RWPE2 (cell line): ENCODE results near the gene PSEN1.

Source experiments
- ATAC-seq: fragments of 200-7000 bp; cut with Tn5 transposase; 3 replicates; pipeline ENCODE4 v1.9.1; 2021; ENCODE audit warnings: low read depth
- DNase-seq: peaks from one replicate; pipeline ENCODE4 v3.0.0-alpha.2; 2020; ENCODE audit warnings: low spot score
- H3K27ac ChIP-seq: fragments of 450-650 bp; 2 replicates; pipeline ENCODE4 v1.5.1; 2017; ENCODE audit warnings: mild to moderate bottlenecking; ENCODE audit not compliant: poor library complexity, severe bottlenecking
- H3K27me3 ChIP-seq: fragments of 250-450 bp; sonication (Bioruptor Pico); 2 replicates; pipeline ENCODE4 v1.5.1; 2021; ENCODE audit warnings: mild to moderate bottlenecking, moderate library complexity; ENCODE audit not compliant: insufficient read depth, poor library complexity, severe bottlenecking
- H3K36me3 ChIP-seq: fragments of 250-450 bp; sonication (Bioruptor Pico); 2 replicates; pipeline ENCODE4 v1.5.1; 2020; ENCODE audit warnings: low read depth, mild to moderate bottlenecking, moderate library complexity
- H3K4me1 ChIP-seq: fragments of 250-450 bp; sonication (Bioruptor Pico); 2 replicates; pipeline ENCODE4 v1.5.1; 2021; ENCODE audit warnings: mild to moderate bottlenecking, moderate library complexity; ENCODE audit not compliant: insufficient read depth, poor library complexity, severe bottlenecking
- H3K4me3 ChIP-seq: fragments of 250-450 bp; sonication (Bioruptor Pico); 2 replicates; pipeline ENCODE4 v1.5.1; 2021; ENCODE audit warnings: mild to moderate bottlenecking, moderate library complexity; ENCODE audit not compliant: severe bottlenecking
- H3K9me3 ChIP-seq: fragments of 250-450 bp; sonication (Bioruptor Pico); 2 replicates; pipeline ENCODE4 v1.5.1; 2021; ENCODE audit warnings: mild to moderate bottlenecking, moderate library complexity; ENCODE audit not compliant: severe bottlenecking
- TF ChIP-seq, protein P1 (sequence below): fragments of 450-650 bp; IDR thresholded peaks from one replicate; pipeline ENCODE4 v1.5.1; 2017; ENCODE audit warnings: mild to moderate bottlenecking, moderate library complexity; ENCODE audit not compliant: poor library complexity, severe bottlenecking

Gene PSEN1

DNA sequence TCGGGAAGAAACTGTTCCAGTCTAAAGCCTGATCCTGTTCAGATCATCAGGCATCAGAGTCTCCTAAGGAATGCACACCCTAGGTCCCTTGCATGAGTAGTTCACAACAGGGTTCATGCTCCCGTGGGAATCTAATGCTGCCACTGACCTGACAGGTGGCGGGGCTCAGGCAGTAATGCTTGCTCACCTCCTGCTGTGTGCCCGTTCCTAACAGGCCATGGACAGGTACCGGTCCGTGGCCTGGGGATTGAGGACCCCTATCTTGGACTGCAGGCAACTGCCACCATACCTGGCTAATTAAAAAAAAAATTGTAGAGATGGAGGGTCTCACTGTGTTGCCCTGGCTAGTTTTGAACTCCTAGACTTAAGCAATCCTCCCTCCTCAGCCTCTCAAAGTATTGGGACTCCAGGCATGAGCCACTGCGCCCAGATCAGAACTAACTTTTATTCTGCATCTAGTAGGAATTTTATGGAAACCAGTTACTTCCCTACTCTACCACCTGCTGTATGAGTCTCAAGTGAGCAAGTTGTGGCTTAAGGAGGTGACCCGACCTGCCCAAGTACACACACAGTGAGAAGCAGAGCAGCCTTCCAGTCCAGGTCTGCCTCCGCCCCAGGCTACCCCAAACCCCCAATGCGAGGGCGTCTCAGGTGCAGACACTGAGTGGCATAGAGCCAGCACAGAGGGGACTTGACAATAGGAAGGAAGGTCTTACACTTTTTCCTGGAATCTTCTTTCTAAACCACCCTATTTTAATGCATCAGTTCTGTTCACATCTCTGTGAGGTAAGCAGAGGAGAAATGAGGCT, 98.5 kb downstream of the PSEN1 start:
- no peak for ATAC-seq
- Histone ChIP-seq H3K9me3 (no peaks in the 10 kb centered on the region), H3K36me3 (no peaks in the 10 kb centered on the region), H3K4me1 (peaks cover 15% of the 10 kb centered on the region), H3K27me3 (peaks cover 52% of the 10 kb centered on the region), H3K4me3 (no peak overlapping the region), H3K27ac (no peak overlapping the region)
- TF ChIP-seq, protein P1, sequence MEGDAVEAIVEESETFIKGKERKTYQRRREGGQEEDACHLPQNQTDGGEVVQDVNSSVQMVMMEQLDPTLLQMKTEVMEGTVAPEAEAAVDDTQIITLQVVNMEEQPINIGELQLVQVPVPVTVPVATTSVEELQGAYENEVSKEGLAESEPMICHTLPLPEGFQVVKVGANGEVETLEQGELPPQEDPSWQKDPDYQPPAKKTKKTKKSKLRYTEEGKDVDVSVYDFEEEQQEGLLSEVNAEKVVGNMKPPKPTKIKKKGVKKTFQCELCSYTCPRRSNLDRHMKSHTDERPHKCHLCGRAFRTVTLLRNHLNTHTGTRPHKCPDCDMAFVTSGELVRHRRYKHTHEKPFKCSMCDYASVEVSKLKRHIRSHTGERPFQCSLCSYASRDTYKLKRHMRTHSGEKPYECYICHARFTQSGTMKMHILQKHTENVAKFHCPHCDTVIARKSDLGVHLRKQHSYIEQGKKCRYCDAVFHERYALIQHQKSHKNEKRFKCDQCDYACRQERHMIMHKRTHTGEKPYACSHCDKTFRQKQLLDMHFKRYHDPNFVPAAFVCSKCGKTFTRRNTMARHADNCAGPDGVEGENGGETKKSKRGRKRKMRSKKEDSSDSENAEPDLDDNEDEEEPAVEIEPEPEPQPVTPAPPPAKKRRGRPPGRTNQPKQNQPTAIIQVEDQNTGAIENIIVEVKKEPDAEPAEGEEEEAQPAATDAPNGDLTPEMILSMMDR: no peak
- no peak for DNase-seq

DNA sequence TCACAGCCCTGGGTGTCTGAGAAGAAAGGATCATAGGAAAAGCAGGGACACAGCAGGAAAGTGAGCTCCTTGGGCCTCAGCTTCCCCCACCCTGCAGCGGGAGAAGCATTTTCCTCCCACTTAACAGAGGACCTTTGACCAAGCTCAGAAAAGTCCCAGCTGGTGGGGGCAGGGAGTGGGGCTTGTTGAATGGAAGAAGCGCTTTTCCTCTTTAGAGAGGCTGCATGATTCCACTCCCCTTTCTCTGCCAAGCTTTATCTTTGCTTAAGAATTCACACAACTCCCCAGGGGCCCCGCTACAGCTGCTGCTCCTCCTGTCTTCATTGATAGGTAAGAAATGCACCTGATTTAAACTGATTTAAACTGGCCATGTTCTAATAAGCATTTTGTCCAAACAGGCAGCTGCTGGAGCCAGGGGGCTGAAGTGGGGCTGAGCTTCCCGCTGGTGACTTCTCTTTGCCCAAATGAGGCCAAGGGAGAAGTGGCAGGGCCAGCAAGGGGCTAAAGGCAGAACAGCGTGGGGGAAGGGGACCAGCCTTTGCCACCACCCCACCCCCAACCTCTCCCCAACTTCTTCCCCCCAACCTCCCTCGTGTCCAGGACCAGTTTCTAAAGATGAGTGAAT, 99.3 kb downstream of the PSEN1 start:
- H3K4me1 ChIP-seq: peaks cover 15% of the 10 kb centered on the region
- peaks cover 59% of the 10 kb centered on the region for H3K27me3 ChIP-seq
- no peak for ATAC-seq
- DNase-seq: no peak
- H3K9me3 ChIP-seq: no peaks in the 10 kb centered on the region
- no peak overlapping the region for H3K27ac ChIP-seq
- TF ChIP-seq, protein P1: no peak
- no peak overlapping the region for H3K4me3 ChIP-seq
- H3K36me3 ChIP-seq: no peaks in the 10 kb centered on the region

- Histone ChIP-seq H3K4me1 (peaks cover 15% of the 10 kb centered on the region), H3K9me3 (no peaks in the 10 kb centered on the region), H3K4me3 (no peak overlapping the region), H3K27me3 (peaks cover 59% of the 10 kb centered on the region), H3K36me3 (no peaks in the 10 kb centered on the region), H3K27ac (no peak overlapping the region)
- TF ChIP-seq, protein P1: no peak
- peak; percentile 29 for DNase-seq
- no peak for ATAC-seq
These were observed 99.8 kb downstream of the PSEN1 start for GRCh38 chr14:73236157-73236556.

DNA sequence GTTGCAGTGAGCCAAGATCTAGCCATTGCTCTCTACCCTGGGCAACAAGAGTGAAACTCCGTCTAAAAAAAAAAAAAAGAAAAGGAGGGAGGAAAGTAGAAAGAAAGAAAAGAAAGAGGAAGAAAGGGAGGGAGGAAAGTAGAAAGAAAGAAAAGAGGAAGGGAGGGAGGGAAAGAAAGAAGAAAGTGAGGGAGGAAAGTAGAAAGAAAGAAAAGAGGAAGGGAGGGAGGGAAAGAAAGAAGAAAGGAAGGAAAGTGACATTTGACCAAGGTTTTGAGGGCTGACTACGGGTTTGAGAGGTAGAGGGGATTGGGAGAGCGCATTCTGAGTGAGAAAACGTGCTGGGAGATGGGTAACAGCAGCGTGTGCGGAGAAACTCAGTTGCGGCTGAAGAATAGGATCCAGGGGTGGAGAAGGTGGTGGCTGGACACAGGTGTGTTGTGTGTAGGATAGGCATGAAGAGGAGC, 100.5 kb downstream of the PSEN1 start:
- DNase-seq (no peak), ATAC-seq (no peak)
- H3K27me3 ChIP-seq: peaks cover 59% of the 10 kb centered on the region
- peaks cover 15% of the 10 kb centered on the region for H3K4me1 ChIP-seq
- H3K27ac ChIP-seq: no peak overlapping the region
- H3K4me3 ChIP-seq: no peak overlapping the region
- TF ChIP-seq, protein P1: no peak
- H3K9me3 ChIP-seq: no peaks in the 10 kb centered on the region
- no peaks in the 10 kb centered on the region for H3K36me3 ChIP-seq

- Histone ChIP-seq H3K27ac (no peak within 1 kb of the TSS), H3K36me3 (no peaks in the 10 kb centered on the region), H3K27me3 (peaks cover 59% of the 10 kb centered on the region), H3K9me3 (no peaks in the 10 kb centered on the region), H3K4me1 (peaks cover 15% of the 10 kb centered on the region), H3K4me3 (peak within 1 kb of the TSS; percentile 27)
- TF ChIP-seq, protein P1: no peak
- peak; percentile 52 for ATAC-seq
- peak; percentile 79 for DNase-seq
These were observed 101.0 kb downstream of the PSEN1 start, which contains the start of gene PAPLN for GRCh38 chr14:73237219-73237785. TSS of gene PAPLN (plus strand) at chr14:73237506. CDS start at chr14:73239779, 2,273 bp downstream.
